HG02970 (cell line): ENCODE measurements around the gene SORCS3.

ENCODE experiments used
- ATAC-seq: cut with Tn5 transposase; IDR thresholded peaks from one replicate; pipeline ENCODE4 v1.9.1; 2021; ENCODE audit warnings: mild to moderate bottlenecking, moderate library complexity, moderate number of reproducible peaks; ENCODE audit not compliant: unreplicated experiment, low FRiP score

SORCS3 gene

GRCh38 chr10:104957178-104957841 is 316.2 kb downstream of the SORCS3 start:
- ATAC-seq, result no peak

- ATAC-seq, result no peak
Observed at GRCh38 chr10:104966563-104967297, 325.6 kb downstream of the SORCS3 start.

GRCh38 chr10:104980368-104980767 is 339.3 kb downstream of the SORCS3 start:
- no peak for ATAC-seq

GRCh38 chr10:104981995-104982394 is 340.9 kb downstream of the SORCS3 start:
- ATAC-seq, result no peak

- ATAC-seq, result no peak
Observed at GRCh38 chr10:104988686-104989085, 347.6 kb downstream of the SORCS3 start.

- no peak for ATAC-seq
Observed at GRCh38 chr10:104989880-104990279, 348.8 kb downstream of the SORCS3 start.

GRCh38 chr10:104993085-104993484 is 352.0 kb downstream of the SORCS3 start:
- ATAC-seq, result no peak

- no peak for ATAC-seq
Observed at GRCh38 chr10:105001269-105001668, 360.2 kb downstream of the SORCS3 start.

GRCh38 chr10:105010411-105011121 is 369.5 kb downstream of the SORCS3 start:
- no peak for ATAC-seq

GRCh38 chr10:105017116-105017515 is 376.0 kb downstream of the SORCS3 start:
- no peak for ATAC-seq

- ATAC-seq, result no peak
Observed at GRCh38 chr10:105017691-105018090, 376.6 kb downstream of the SORCS3 start.

GRCh38 chr10:105023211-105024111 is 382.4 kb downstream of the SORCS3 start:
- ATAC-seq, result no peak

GRCh38 chr10:105024184-105024583 is 383.1 kb downstream of the SORCS3 start:
- ATAC-seq, result no peak

- ATAC-seq, result no peak
Observed at GRCh38 chr10:105025092-105025491, 384.0 kb downstream of the SORCS3 start.

- ATAC-seq, result no peak
Observed at GRCh38 chr10:105026566-105026965, 385.5 kb downstream of the SORCS3 start.

- no peak for ATAC-seq
Observed at GRCh38 chr10:105029286-105029685, 388.2 kb downstream of the SORCS3 start.

GRCh38 chr10:105037022-105037421 is 395.9 kb downstream of the SORCS3 start:
- no peak for ATAC-seq

- no peak for ATAC-seq
Observed at GRCh38 chr10:105041956-105042355, 400.9 kb downstream of the SORCS3 start.

GRCh38 chr10:105042906-105043552 is 401.9 kb downstream of the SORCS3 start:
- no peak for ATAC-seq

- ATAC-seq, result no peak
Observed at GRCh38 chr10:105044902-105045301, 403.8 kb downstream of the SORCS3 start.
